HepG2 (cell line): ENCODE measurements around the gene ADAR. TPM values are rescaled to one million over a fixed set of nuclear protein-coding genes. Genes with fewer than 3 reads are reported as not detected.

Source experiments
- HNRNPH1 ChIP-seq: fragments of 200-400 bp; formaldehyde crosslinking; optimal IDR thresholded peaks from 2 replicates; pipeline ENCODE3; 2017; ENCODE audit warnings: mild to moderate bottlenecking, low read depth, low read length
- SMAD3 ChIP-seq: sonication (generic); formaldehyde crosslinking; IDR thresholded peaks from 2 replicates; pipeline ENCODE4 v1.4.0; 2020; ENCODE audit warnings: missing genetic modification reagents
- SP1 ChIP-seq, 2 experiments: fragments of 450-650 bp in 1 of 2; sonication (generic) in 1 of 2; formaldehyde crosslinking in 1 of 2; IDR thresholded peaks; 2 replicates each; pipeline versions ENCODE4 v1.4.0 to v1.6.1; 2016 to 2020; ENCODE audit warnings: missing genetic modification reagents in 1 of 2
- ZFX ChIP-seq: sonication (generic); formaldehyde crosslinking; IDR thresholded peaks from 2 replicates; pipeline ENCODE4 v1.4.0; 2020; ENCODE audit warnings: mild to moderate bottlenecking, low read depth, missing genetic modification reagents, moderate library complexity
- ZNF224 ChIP-seq: sonication (generic); formaldehyde crosslinking; IDR thresholded peaks from 2 replicates; pipeline ENCODE4 v1.5.0; 2020; ENCODE audit warnings: mild to moderate bottlenecking, missing genetic modification reagents
- ZNF451 ChIP-seq: sonication (generic); formaldehyde crosslinking; IDR thresholded peaks from 2 replicates; pipeline ENCODE4 v1.5.0; 2020; ENCODE audit warnings: mild to moderate bottlenecking, missing genetic modification reagents
- polyA plus RNA-seq, 8 experiments: library from polyadenylated mRNA; depleted of rRNA in 3 of 8; stranded (reverse) in 7 of 8; unstranded in 1 of 8; fragments of >200 nt; fragmentation: Illumina TruSeq in 4 of 8; extraction: Trizol in 4 of 8; gene quantifications; 2 replicates each; pipeline versions ENCODE4 v1.2.1 to v1.2.3, GENCODE V29; 2011 to 2016; ENCODE audit warnings: low read depth in 4 of 8, missing spikeins in 1 of 8, mixed read lengths in 1 of 8; ENCODE audit not compliant: insufficient read depth in 1 of 8
- total RNA-seq, 5 experiments: library from RNA; depleted of rRNA; stranded (reverse); fragments of >200 nt; fragmentation: Illumina TruSeq; extraction: Trizol; gene quantifications; 2 replicates each; pipeline ENCODE4 v1.2.3, GENCODE V29; 2016; ENCODE audit warnings: low read depth in 1 of 5
- TF ChIP-seq, protein P1 (sequence below): sonication (generic); formaldehyde crosslinking; IDR thresholded peaks from 2 replicates; pipeline ENCODE4 v1.4.0; 2020; ENCODE audit warnings: mild to moderate bottlenecking, missing genetic modification reagents
- TF ChIP-seq, protein P2 (sequence below): sonication (generic); formaldehyde crosslinking; IDR thresholded peaks from 2 replicates; pipeline ENCODE4 v1.4.0; 2020; ENCODE audit warnings: mild to moderate bottlenecking, missing genetic modification reagents

Gene ADAR
- total and polyA plus RNA-seq, 2 of the 13 experiments (the other 11 are each of a cell fraction or from before 2014, with no cell fraction given): 70.8 to 86.2 TPM

DNA sequence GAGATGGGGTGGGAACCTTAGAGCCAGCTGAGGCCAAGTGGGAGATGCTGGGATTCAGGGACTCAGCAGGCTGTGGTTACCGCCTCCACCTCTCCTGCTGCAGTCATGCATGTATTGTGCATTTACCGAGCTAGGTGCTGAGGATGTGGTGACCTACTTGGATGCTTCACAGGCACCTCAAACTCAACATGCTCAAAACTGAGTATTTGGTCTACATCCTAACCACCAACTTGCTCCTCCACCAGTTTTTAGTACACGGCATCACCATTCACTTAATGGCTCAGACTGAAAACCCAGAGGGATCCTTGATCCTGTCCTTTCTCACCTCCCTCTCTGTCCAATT is 34.8 kb downstream of the ADAR start (continued):
- TF ChIP-seq, protein P1, sequence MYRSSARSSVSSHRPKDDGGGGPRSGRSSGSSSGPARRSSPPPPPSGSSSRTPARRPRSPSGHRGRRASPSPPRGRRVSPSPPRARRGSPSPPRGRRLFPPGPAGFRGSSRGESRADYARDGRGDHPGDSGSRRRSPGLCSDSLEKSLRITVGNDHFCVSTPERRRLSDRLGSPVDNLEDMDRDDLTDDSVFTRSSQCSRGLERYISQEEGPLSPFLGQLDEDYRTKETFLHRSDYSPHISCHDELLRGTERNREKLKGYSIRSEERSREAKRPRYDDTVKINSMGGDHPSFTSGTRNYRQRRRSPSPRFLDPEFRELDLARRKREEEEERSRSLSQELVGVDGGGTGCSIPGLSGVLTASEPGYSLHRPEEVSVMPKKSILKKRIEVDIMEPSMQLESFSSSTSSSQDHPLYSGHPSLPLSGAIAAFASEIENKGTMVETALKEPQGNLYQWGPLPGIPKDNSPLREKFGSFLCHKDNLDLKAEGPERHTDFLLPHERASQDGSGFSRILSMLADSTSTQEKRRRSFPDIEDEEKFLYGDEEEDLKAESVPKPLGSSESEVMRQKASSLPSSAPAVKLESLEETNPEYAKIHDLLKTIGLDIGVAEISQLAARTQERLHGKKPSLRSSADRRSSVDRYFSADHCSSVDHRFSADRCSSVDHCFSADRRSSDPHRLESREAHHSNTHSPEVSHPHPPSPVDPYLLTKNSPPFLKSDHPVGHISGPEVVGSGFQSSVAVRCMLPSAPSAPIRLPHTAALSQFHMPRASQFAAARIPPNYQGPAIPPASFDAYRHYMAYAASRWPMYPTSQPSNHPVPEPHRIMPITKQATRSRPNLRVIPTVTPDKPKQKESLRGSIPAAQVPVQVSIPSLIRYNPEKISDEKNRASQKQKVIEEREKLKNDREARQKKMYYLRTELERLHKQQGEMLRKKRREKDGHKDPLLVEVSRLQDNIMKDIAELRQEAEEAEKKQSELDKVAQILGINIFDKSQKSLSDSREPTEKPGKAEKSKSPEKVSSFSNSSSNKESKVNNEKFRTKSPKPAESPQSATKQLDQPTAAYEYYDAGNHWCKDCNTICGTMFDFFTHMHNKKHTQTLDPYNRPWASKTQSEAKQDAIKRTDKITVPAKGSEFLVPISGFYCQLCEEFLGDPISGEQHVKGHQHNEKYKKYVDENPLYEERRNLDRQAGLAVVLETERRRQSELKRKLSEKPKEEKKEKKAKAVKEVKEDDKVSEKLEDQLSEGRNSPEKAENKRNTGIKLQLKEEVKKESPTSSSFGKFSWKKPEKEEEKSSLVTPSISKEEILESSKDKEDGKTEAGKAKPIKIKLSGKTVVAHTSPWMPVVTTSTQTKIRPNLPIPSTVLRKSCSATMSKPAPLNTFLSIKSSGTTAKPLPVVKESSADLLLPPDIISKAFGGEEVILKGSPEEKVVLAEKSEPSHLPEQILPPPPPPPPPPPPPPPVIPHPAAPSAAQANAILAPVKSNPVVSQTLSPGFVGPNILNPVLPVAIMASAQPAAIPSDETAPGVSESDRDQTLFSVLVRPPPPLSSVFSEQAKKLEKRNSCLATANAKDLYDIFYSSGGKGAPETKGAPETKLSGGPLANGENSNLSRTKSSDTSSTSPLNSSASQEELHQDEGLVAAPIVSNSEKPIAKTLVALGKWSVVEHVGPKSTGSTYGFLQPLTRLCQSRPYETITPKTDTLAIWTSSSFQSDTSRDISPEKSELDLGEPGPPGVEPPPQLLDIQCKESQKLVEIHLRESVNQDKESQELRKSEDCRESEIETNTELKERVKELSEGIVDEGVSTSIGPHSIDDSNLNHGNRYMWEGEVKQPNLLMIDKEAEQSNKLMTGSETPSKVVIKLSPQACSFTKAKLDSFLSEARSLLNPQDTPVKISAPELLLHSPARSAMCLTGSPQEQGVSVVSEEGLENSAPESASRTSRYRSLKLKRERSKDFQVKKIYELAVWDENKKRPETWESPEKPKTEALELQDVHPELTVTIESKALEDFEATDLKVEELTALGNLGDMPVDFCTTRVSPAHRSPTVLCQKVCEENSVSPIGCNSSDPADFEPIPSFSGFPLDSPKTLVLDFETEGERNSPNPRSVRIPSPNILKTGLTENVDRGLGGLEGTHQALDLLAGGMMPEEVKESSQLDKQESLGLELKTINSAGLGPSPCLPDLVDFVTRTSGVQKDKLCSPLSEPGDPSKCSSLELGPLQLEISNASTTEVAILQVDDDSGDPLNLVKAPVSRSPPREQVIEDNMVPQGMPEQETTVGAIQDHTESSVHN: no peak
- TF ChIP-seq HNRNPH1: no peak
- no peak for TF ChIP-seq SMAD3 (CRISPR knock-in tag)
- TF ChIP-seq ZNF224: no peak
- no peak for TF ChIP-seq SP1 (IDR thresholded peaks at IDR 0.05)
- no peak for TF ChIP-seq SP1 (CRISPR knock-in tag; IDR thresholded peaks at IDR 0.05)
- no peak for TF ChIP-seq ZFX (CRISPR knock-in tag)
- TF ChIP-seq, protein P2, sequence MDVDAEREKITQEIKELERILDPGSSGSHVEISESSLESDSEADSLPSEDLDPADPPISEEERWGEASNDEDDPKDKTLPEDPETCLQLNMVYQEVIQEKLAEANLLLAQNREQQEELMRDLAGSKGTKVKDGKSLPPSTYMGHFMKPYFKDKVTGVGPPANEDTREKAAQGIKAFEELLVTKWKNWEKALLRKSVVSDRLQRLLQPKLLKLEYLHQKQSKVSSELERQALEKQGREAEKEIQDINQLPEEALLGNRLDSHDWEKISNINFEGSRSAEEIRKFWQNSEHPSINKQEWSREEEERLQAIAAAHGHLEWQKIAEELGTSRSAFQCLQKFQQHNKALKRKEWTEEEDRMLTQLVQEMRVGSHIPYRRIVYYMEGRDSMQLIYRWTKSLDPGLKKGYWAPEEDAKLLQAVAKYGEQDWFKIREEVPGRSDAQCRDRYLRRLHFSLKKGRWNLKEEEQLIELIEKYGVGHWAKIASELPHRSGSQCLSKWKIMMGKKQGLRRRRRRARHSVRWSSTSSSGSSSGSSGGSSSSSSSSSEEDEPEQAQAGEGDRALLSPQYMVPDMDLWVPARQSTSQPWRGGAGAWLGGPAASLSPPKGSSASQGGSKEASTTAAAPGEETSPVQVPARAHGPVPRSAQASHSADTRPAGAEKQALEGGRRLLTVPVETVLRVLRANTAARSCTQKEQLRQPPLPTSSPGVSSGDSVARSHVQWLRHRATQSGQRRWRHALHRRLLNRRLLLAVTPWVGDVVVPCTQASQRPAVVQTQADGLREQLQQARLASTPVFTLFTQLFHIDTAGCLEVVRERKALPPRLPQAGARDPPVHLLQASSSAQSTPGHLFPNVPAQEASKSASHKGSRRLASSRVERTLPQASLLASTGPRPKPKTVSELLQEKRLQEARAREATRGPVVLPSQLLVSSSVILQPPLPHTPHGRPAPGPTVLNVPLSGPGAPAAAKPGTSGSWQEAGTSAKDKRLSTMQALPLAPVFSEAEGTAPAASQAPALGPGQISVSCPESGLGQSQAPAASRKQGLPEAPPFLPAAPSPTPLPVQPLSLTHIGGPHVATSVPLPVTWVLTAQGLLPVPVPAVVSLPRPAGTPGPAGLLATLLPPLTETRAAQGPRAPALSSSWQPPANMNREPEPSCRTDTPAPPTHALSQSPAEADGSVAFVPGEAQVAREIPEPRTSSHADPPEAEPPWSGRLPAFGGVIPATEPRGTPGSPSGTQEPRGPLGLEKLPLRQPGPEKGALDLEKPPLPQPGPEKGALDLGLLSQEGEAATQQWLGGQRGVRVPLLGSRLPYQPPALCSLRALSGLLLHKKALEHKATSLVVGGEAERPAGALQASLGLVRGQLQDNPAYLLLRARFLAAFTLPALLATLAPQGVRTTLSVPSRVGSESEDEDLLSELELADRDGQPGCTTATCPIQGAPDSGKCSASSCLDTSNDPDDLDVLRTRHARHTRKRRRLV (CRISPR knock-in tag): no peak
- no peak for TF ChIP-seq ZNF451 (CRISPR knock-in tag)
- TF ChIP-seq, all 625 proteins: peak for 0
